Ovary (tissue), 3 donors: ENCODE results near the gene FCN1.

ENCODE experiments used
- CTCF ChIP-seq, 3 donors: fragments of 450-650 bp in 2 of 3; fragments of 200-600 bp in 1 of 3; IDR thresholded peaks; one replicate each; pipeline versions ENCODE4 v1.5.1 to v1.8.0; 2016 to 2022; ENCODE audit warnings: antibody characterized with exemption in 3 of 3, mild to moderate bottlenecking in 1 of 3
- EP300 ChIP-seq: sonication (generic); formaldehyde crosslinking; IDR thresholded peaks from one replicate; pipeline ENCODE4 v1.6.1; 2017; ENCODE audit warnings: antibody characterized with exemption
- POLR2A ChIP-seq: fragments of 450-650 bp; IDR thresholded peaks from one replicate; pipeline ENCODE4 v1.6.1; 2017; ENCODE audit warnings: antibody characterized with exemption, mild to moderate bottlenecking, moderate library complexity
- donor health status: DM: no; HTN: no; CAD: no.

- no peak for TF ChIP-seq CTCF (IDR thresholded peaks at IDR 0.05)
- TF ChIP-seq POLR2A = no peak
- no peak for TF ChIP-seq EP300
Observed at GRCh38 chr9:134891053-134891452, 26.7 kb downstream of the FCN1 start.
